DMS 273 treated with DMSO at 0.1 percent for 48 hours (cell line): ENCODE data around the gene SORL1.
"Not testable (repeated sequence)": the region's sequence is repeated elsewhere in the genome, so short reads cannot be mapped to it uniquely, and the experiment has no call there.

ENCODE experiments used
- DNase-seq: peaks from one replicate; lab custom pipeline; 2025; lab: John Stamatoyannopoulos, UW

The SORL1 gene

DNA sequence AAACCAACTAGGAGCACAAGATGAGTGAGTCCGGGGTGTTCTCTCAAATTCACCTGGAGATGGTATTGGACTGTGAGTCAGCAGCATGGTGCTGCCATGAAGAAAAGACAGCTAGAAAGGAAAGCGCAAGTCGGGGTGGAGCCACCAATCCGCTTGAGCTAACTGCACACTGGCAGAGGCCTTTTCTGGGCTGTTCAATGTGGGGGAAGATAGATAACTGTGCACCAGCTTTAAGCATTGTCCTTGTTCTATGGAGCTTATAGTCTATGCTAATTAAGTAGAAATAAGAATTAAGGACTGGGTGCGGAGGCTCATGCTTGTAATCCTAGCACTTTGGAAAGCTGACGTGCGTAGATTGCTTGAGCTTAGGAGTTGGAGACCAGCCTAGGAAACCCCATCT is 22.6 kb downstream of the SORL1 start:
- DNase-seq: no peak

DNA sequence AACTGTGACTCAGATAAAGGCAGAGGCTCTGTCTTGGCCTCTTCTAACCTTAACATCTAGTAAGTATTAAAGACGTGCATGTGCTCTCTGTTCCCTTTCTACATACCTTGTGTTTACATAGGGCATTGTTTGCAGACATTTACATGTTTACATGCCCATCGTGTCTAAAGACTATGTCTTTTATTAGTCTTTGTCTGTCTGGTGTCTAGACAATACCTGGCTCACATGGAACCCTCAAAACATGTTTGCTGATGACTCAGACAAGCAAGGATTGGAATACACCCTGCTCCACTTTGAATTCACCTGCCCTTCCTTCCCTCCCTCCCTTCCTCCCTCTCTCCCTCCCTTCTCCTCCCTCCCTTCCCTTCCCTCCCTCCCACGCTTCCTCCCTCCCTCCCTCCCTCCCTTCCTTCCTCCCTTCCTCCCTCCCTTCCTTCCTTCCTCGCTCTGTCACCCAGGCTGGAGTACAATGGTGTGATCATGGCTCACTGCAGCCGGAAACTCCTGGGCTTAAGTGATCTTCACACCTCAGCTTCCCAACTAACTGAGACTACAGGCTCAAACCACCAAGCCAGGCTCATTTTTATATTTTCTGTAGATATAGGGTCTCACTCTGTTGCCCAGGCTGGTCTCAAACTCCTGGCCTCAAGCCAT is 24.4 kb downstream of the SORL1 start:
- no peak for DNase-seq

DNA sequence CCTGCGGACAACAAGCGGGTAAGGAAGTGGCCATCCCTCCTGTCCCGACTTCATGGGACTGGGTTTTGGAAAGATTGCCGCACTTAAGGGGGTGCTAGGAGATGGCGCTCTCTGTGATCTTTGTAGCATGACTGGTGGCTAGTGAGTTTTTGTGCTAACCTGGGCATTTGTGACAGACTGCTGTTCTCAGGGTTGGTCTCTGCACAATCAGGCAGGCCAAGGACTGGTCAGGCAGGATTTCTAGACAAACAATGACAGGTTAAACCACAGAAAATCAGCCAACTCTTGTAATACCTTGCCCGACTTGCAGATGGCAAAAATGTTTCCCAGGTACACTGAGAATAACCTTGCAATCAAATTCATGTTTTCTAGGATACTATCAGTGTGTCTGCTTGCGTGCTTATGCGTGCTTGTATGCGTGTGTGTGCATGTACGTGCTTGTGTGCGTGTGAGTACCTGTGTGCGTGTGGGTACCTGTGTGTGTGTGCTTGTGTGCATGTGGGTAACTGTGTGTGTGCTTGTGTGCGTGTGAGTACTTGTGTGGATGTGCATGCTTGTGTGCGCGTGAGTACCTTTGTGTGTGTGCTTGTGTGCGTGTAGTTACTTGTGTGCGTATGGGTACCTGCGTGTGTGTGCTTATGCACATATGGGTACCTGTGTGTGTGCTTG is 26.2 kb downstream of the SORL1 start:
- no peak for DNase-seq

DNA sequence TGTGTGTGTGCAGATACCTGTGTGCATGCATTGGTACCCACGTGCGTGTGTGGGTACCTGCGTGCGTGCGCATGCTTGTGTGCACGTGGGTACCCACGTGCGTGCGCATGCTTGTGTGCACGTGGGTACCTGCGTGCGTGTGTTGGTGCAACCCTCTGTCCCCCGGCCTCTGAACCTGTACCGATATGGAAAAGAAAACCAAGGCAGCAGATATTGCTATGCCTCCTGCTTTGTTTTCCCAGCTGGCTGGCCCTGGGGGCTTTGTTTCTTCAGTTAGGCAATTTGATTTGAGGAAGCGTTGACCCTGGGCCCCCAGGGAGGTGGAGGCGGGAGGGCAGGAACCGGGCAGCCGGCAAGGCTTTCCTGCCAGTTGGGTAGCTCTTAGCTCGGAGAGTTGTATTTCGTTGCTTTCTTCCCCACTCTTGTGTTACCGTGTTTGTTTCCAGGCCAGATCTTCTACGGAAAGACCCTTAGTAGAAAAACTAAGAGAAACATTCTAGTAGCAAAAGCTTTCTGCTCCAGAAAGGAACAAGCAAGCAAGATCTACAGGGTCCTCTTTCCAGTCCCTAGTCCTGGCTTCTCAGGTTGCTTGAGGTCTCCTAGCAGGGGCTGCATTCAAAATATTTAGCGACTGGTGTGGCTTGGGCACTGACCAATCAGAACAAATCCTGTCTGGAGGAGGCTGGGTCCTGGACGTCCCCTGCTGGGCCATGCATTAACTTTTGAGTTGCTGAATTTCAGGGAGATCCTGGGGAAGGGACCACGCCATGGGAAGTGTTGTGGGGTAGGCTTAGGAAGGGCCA is 27.0 kb downstream of the SORL1 start:
- DNase-seq: no peak

DNA sequence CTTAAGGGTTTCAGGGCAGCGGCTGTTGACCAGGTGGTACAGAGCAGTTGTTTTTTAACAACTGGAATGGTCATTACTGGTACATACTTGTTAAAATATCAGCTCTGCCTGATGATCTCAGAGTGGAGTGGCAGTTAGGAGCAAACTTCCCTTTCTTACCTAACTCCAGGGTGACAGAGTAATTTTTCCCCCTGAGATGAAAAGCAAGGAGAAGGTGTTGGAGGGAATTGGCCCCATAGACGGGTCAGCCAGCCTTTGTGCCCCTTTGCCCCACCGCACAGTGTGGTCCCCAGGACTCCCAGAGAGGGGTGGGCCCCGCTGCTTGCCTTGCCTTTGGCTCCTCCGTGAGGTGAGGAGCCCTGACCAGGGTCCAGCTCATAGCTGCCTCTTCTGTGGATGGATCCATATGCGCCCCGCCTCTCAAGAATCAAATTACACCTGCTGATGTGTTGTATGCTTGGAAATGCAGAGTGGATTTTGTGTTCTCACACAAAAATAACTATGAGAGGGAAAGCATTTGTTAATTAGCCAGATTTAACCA is 27.7 kb downstream of the SORL1 start:
- DNase-seq: no peak

DNA sequence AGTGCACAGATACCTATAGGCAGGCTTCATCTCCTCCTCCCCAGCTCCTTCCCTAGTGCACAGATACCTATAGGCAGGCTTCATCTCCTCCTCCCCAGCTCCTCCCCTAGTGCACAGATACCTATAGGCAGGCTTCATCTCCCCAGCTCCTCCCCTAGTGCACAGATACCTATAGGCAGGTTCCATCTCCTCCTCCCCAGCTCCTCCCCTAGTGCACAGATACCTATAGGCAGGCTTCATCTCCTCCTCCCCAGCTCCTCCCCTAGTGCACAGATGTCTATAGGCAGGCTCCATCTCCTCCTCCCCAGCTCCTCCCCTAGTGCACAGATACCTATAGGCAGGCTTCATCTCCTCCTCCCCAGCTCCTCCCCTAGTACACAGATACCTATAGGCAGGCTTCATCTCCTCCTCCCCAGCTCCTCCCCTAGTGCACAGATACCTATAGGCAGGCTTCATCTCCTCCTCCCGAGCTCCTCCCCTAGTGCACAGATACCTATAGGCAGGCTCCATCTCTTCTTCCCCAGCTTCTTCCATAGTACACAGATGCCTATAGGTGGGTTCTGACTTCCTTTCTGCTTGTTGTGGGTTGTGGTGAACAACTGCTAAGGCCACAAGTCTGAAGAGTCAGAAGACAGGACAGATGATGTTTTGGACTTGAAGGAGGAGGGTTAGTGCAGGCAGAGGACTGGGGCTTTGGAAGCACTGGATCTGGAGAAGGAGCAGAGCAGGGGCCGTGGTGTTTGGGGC is 29.5 kb downstream of the SORL1 start:
- not testable (repeated sequence) for DNase-seq

DNA sequence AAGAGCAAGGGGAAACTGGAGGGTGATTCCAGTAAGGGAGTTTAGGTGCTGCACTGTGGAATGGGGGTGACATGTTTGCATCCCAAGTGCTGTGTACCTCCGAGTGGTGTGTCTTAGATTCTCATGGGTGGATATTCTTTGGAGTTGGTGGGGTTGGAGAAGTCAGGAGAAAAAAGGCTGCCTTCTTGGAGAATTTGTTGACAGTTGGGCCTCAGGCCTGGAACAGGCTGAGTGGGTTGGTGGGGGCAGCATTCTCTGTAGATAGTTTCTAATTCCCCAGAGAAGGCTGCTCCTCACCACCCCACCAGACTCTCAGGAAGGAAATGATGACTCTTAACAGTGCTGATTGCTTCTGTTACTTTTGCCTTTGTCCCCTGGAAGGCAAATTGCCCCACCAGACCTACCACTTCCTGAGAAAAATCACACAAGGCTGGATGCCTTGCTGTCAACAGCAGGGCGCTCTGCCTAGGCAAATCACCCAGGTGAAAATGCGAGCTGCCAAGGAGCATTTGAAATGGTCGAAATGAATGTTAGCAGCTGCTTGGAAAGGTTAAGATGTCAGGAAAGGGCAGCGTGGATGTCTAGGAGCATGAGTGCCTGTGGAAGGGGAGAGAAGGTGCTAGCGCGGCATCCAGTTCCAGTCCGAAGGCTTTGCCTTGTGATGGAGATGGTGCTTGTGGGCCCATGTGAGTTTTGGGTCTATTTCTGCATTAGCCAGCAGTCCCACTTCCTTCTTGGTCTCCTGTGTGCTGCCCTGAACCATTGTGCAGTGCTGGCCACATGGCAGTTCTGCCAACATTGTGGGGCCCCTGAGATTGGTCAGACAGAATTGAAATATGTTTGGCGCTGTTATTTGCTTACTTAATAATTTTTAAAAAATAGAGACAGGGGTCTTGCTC is 30.4 kb downstream of the SORL1 start:
- no peak for DNase-seq

DNA sequence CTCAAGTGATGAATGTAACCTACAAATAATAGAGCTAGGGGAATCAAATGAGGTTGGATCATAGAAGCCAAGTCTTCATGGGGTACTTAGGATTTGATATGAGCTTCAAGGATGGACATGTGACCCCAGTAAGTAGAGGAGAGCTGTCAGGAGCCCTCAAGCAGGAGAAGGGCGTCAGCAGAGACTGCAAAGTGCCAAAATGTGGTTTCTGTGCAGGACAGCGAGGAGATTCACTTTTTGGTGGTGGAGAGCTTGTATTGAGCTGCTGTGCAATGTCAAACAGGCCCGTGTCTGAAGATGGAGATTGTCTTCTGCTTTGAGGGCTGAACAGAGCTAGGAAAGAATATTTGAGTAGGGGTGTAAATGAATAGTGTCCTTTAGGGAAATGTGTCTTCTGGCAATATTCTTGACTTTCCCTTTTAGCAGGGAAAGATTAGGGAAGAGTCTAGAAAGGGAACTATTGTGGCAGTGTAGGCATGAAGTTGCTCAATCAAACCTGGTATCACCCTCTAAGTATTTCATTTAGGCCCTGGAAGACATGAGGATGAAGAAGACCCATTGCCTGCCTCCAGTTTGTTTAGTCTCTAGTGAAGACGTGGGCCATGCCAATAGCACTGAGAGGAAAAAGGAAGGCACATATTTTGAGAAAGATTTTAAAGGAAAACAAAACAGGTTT is 31.8 kb downstream of the SORL1 start:
- DNase-seq: no peak

DNA sequence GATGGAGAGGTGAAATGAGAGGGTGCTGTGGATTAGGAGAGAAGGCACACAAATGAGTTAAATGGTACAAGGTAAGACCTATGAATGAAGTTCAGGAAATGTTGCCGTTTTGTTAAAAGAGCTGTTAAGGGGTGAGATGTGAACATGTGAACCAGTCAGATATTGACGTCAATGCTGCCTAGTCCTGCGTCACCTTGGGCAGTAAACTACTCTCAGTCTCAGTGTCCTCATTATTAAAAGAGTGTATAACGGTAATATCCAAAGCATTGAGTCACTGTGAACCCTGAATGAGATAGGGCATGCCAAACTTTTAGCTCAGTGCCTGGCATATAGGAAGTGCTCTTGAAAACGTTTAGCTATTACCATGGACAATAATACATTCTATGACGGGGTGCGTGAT is 33.1 kb downstream of the SORL1 start:
- DNase-seq: no peak

DNA sequence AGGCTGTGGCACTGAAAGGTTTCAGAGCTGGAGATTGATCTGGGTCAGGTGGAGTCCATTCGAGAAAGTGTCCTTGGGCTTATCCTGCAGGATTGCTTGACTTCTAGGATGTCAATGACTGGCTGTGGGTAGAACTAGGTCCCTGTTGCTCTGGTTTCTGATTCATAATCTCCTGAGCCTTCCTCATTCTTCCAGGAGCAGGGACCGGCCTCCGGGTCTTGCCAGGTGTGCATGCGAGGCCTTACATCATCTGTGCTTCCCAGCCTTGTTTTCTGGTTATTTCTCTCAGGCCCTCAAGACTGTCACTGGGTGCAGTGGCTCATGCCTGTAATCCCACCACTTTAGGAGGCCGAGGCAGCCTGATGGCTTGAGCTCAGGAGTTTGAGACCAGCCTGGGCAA is 33.9 kb downstream of the SORL1 start:
- no peak for DNase-seq

DNA sequence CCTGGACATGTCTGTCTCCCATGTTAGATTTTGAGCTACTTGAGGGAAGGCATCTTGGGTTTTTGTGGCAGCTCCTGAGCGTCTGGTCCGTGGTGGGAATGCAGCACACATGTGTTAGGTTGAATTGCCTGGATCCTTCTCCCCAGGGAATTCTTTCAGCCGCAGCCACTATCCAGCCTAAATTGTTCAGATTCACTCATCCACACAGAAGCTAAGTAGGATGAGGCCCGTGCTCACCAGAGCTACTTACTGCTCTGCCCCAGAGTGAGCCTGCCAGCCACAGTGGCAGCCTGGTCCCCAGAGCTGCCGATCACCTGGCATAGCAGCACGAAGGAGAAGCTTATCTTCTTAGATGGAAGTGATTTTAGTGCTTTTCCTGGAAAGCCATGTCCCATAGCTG is 35.1 kb downstream of the SORL1 start:
- no peak for DNase-seq

DNA sequence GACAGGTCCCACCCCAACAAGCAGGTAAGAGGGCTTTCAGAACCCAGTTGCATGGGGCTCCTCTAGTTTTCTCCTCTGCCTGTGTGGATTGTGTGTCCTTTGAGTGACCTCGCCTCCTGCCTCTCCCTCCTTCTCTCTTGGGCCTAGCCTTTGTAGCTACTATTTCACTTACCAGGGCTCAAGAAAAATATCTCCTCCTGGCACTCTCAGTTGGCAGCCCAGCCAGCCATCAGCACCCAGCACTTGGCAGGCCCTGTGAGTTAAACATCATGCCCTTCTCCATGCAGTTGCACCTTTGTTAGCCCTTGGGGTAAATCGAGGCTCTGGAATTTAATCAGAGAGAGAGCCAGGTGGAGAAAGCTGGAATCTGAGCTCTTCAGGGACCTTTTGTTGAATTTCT is 36.1 kb downstream of the SORL1 start:
- DNase-seq: no peak

DNA sequence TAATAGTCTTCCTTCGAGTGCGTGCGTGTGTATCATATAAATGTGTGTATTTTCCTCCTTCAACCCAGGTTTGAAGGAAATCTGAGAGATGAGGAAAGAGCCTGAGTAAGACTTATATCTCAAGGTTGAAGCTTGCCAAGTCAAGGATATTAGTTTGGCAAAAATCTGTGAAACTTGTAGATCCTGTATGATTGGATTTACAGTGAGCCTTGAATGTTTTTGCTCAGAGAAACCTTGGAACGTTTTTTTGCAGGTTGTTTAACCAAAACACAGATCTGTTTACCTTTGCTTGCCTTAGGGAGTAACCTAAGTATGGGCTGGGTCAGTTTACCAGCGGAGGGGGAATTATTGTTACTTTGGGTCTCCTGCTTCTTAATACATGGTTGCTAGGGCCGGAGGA is 36.5 kb downstream of the SORL1 start:
- no peak for DNase-seq

DNA sequence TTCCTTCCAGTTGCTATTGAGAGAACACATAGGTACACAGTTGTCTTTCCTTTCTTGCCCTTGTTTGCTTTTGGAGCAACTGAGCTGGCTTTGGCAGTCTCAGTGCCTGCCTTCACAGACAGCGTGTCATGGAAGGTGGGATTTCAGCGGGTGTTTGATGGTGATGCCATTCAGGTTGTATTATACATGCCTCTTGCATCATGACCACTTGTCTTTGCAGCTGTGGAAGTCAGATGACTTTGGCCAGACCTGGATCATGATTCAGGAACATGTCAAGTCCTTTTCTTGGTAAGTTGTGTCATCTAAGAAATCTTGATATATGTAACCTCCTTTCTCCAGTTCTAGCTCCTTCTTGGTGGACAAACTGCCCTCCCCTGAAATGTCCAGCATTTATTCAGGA is 37.7 kb downstream of the SORL1 start:
- DNase-seq: no peak

DNA sequence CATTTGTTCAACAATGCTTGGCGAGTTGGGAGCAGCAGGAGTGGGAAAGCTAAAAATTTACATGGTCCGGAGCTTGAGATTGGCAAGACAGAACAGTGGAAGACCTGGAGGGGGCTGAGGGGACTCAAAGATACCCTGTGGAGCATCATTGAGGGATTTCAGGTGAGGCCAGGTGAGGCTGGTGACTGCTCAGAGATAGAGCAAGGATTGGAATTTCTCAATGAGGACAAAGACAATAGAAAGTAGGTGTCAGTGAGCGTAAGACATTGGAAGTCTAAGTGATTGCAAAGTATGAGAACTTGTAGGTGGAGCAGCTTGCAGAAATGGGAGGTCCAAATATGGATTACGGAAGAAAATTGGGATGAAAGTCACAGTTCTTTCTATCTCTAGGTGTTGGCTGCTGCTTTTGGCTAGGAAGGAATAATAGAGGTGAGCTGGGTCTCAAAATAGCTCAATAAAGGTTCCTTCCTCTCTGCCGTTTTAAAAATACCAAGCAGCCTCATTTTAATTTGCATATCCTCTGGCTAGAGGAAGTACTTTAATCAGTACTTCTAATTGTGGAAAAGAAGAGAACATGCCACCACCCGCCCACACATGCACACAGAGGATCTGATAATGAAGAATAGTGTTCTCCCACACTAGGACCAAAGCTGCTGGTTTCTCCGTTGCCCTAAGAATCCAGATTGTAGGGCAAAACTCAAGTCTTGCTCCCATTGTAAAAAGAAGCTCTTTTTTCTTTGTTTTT is 42.4 kb downstream of the SORL1 start:
- no peak for DNase-seq

DNA sequence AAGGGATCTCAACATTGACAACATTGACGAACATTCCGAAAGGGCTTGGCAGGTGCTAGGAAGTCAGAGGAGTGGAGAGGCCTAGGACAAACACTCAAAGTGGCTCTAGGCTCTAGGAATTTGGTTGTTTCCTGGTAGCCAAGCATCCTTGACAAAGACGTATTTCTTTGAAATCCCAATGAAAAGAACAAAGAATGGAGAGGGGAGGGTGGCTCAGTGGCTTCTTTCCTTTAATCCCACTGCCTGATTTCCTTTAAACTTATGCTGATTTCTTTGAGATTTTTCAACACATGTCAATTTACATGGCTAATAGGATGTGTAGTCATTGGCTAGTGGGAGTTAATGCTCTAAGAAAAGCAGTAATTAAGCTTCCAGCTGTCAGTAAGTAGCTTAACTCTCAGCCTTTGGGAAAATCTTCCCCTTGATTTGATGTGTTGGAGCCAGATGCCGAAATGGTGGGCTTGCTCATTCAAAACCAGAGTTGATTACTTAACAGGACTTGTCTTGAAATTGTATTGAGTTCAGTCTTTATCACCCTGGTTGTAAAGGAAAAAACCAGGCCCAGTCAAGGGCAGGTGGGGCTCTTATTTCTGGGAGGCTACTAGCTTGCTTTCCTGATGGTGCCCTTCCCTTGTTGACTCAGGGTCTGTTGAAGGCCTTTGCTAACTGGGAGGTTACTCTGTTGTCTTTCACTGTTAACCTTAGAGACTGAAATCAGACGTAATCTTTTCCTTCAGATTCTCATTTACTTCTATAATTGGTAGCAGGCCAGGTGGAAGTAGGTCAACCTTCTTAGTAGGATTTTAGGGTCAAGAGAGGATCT is 45.3 kb downstream of the SORL1 start:
- DNase-seq: no peak

DNA sequence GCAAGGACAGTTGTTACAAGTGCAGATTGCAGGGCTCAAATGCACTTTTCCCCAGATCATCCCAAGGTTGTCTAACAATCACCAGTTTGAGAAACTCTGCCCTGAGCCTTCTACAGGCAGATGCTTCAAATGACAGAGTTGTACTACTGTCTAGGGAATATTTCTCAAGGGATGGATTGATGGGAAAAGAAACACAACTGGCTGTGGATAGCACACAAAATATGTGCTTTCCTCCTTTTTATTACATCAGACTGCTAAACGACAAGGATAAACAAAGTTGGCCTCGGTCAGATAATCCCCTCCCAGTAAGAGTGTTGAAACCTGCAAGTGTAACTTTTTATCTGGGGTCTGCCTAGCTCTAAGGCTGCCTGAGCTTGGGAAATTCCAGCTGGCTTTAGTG is 47.3 kb downstream of the SORL1 start:
- DNase-seq: no peak

DNA sequence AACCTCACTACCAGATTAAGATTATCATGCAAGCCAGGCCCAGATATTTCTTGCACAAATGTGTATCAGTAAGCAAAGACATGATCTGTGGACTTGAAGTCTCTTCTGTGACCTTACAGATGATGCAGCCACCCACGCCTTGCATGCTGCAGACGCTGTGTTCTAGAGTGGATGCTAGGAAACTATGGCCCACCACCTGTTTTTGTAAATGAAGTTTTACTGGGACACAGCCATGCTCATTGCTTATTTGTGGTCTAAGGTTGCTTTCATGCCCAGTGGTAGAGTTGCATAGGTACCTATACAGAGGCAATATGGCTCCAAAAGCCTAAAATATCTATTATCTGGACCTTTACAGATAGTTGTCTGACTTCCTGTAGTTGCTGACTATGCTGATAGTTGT is 48.2 kb downstream of the SORL1 start:
- DNase-seq: no peak

DNA sequence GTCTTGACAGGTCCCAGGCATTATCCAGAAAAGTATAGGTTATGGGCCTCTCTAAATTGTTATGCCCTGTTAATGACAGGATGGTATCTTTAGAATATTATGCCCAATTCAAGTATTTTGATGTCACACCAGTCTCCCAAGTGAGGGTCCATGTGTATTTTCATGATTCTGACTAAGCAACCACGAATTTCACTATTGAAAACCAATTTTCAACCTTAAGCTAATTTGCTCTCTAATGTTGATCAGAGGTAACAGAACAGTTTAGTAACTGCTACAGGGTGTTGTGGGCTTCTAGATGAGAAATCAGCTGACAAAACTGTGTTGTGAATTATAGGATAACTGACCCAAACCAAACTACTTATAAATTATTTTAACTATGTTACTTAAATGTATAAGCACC is 48.6 kb downstream of the SORL1 start:
- DNase-seq: no peak
